Mesenteric fat pad (tissue), 1 donor: ENCODE measurements around the gene NCAN. TPM values are rescaled to one million over a fixed set of nuclear protein-coding genes. Genes with fewer than 3 reads are reported as not detected.
A peak's percentile ranks its signal among the peaks of the same experiment; 100 is the strongest.
"Not testable (repeated sequence)": the region's sequence is repeated elsewhere in the genome, so short reads cannot be mapped to it uniquely, and the experiment has no call there.

ENCODE experiments used
- DNase-seq: peaks from one replicate; pipeline ENCODE4 v3.0.0-alpha.2; 2020; ENCODE audit warnings: low spot score
- long read RNA-seq: library from polyadenylated mRNA; unstranded; transcript quantifications from one replicate; pipeline ENCODE4 v2.0.0, GENCODE V29; 2020
- total RNA-seq: library from RNA; stranded (reverse); fragmentation: NEBNext Ultra II Directional; extraction: Animal tissue kit (Norgen Biotek cat#: 25700); gene quantifications from one replicate; pipeline ENCODE4 v1.2.1, GENCODE V29; 2021
- donor health status: DM: yes; HTN: yes; CAD: no.

NCAN gene
- not detected for total RNA-seq
- long read RNA-seq, result 0 reads

DNA sequence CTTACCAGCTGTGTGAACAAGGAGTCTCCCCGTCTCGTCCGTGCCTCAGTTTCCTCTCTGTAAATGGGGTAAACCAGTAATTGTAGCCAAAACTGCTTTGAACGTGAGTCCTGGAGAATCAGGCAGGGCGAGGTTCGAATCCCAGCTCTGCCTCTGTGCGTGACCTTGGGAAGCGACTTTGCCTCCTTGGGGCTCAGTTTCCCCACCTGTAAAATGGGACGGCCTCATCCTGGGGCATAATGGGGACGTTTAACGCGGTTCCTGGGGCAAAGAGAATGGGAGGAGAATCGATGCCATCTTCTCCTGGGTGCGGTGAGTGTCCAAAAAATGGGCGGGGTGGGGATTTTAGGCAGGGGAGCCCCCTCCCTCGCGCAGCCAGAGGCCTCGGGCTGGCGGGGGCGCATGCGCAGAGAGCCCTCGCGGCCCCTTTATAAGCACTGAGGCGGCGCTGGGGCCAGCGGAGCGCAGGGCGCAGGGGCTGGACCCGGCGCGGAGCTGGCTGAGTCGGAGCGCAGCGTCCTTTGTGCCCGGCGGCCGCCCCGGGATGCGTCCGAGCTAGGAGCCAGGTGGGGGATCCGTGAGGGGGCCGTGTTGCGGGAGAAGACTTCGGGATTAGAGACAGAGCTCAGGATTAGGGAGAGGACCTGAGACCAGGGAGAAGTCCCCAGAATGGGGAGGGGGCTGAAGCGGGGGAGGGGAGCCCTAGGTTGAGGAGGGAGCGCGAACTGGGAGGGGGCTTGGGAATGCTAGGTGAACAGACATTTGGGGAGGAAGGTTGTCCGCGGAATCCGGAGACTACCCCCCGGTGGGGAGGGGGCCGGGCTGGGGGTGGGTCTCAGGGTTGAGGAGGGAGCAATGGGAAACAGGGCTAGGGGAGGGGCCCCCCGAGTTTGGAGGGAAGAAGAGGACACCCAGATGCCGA is at the start of gene NCAN:
Gene NCAN (plus strand): TSS at position 460 of the 922 bp plus-strand sequence. CDS start 4,996 bp downstream, outside the sequence.
- no peak for DNase-seq

DNA sequence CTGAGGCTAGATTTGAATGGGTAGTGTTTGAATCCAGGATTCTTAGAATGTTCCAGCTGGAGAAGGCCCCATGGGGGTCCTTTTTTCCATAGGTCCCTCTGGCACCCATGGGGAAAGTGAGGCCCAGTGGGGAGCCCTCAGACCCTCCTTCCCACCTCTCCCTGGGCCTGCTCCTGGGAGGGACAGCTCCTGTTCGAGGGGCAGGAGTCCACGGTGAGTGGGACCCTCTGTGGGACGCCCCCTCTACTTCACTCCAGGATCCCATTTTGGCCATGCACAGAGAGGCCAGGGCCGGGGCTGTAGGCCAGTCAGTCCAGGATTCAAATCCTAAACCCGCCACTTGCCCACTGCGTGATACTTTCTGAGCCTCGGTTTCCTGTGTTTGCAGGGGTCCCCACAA is 49.3 kb upstream of the NCAN start:
- no peak for DNase-seq

DNA sequence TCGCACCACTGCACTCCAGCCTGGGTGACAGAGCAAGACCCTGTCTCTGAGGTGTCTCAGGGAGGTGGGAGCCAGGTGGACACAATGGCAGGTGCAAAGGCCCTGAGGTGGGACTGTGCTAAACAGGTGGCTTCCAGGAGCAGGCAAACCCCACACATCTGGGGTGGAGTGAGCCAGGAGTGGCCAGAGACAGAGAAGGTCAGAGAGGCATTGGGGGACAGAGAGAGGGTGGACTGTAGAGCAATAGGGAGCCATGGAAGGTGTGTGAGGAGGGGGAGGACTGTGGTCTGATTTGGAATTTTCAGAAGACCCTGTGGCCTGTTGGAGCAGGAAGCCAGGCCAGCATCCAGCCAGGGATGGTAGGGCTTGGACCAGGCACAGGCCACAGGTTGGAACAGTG is 46.4 kb upstream of the NCAN start:
- DNase-seq, result no peak

DNA sequence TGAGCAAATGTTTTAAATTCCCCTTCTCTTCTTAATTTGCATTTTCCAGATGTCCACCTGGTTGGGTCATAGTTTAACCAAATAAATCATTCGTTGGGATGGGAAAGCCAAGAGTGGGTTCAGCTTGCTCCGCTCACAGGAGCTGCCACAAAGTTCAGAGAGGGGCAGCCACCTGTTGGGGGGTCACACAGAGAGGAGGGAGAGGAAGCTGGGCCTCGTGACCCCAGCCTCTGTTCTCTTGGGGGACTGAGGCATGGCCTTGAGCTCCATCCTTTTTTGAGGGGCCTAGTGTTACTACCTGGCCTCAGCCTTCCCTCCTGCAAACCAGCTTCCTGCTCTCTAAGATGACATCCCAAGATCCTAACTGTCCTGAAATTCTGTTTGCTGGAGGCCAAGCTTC is 44.1 kb upstream of the NCAN start:
- DNase-seq, result no peak

DNA sequence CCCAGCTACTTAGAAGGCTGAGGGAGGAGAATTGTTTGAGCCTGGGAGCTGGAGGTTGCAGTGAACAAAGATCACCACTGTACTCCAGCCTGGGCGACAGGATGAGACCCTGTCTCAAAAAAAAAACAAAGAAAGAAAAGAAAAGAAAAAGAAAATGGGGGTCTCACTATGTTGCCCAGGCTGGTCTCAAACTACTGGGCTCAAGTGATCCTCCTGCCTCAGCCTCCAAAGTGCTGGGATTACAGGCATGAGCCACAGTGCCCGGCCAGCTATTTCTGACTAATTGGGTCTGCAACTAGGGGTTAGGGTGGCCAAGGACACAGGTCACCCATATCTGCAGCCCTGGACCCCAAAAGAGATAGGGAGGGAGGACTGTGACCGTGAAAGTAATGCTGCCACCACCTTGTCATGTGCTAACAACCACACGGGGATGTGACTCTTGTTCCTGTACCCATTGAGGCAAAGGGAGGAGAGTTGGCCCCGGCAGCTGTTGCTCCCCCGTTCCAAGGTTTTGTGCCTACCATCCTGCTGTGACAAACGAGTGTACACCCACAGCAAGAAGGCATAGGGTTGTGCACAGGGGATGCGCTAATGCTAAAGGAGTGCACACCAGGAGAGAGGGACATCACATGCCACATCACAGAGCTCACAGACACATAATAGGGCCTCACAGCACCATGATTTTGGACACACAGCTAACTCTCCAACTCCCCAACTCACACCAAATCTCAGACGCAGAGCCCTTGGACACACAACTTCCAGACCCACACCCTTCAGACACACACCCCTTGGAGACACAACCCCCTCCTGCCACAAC is 42.3 kb upstream of the NCAN start:
- no peak for DNase-seq

DNA sequence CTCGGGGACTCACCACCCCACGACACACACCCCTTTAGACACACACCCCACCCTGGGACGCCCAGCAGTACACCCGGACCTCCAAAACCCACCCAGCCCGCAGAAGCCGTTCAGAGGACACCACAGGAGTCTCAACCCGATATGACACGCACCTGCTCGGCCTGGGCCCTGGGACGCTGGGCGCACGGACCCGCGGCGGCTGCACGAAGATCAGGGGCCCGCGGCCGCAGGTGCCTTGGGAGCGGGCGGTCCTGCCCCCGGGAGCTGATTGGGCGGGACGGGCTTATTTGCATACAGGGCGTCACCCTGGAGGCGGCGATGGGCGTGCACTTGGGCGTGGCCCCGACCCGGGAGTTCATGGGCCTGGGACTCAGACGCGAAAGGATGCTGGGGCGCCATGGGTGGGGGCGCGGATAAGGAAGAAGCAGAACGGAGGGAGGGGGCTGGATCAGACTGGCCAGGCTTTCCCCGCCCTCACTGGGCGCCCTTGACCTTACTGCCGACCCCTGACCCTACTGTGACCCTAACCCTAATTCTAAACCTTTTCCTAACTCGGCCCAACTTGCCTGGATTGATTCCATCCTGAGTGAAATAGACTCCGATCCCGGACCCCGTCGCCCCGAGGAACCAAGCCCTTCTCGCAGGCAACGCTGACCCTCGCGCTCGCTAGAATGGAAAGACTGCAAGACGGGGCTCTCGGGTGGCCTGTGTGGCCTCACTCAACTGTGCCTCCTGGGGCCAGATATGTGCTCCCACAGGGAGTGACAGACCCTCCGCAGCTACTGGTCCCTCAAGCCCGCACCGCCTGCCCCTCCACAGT is 41.5 kb upstream of the NCAN start, which contains the start of gene MEF2B:
Gene MEF2B (minus strand): TSS at position 211 of the 820 bp plus-strand sequence. CDS start 19,528 bp downstream, outside the sequence.
- DNase-seq, result peak; percentile 91

DNA sequence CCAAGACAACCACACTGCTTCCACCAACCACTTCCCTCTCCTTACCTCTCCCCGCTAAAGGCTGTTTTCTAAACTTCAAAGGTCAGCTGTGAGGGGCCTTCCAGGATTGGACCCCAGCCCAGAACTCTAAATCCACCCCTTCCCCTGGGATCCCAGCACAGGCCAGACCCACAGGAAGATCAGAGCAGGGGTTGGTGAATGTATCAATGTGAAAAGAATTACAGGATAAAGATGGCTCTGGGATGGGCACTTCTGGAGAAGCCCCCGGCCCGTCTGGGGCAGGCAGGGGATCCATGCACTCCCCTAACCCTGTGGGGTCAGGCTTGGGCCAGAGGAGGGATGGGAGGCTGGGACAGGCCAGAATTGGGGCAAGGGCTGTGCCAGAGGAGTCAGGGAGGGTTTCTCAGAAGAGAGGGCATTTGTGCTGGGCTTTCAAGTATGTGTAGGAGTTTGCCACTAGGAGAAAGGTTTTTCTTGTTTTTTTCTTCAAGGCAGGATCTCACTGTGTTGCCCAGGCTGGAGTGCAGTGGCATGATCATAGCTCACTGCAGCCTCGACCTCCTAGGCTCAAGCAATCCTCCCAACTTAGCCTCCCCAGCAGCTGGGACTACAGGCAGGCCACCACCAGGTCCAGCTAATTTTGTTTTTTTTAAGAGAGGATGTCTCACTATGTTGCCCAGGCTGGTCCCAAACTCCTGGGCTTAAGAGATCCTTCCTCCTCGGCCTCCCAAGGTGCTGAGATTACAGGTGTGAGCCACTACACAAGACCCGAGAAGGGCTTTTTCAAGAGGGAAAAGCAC is 40.7 kb upstream of the NCAN start:
- DNase-seq, result no peak

DNA sequence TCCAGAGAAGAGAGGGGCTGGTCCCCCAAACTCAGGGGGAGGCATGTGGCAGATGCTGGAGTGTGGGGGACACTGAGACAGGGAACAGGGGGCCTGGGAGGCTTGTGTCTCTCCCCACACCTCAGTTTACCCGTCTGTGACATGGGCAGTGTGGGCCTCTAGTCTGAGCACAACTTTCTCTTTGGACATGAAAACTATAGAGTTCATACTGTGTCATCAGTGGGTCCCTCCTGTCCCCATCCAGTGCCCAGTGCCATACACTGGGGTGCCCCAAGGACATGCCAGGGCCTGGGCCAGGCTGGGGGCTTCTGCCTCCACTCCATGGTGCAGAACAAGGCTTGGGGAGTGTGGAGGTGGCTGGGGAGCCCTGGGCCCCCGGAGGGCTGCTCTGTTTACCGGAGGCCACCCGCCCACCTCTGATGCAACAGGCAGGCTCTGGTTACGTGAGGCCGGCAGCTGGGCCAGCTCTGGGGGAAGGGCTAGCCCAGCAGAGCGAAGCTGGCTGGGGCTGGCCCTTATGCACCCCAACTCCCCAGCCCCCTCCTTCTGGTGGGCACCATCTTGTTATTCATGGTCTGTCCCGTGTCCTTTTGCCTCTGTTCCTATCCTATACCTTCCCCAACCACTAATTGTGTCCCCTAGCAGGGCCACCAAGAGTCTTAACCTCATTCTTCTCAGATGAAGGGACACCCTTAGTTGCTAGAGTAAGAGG is 39.8 kb upstream of the NCAN start:
- no peak for DNase-seq

DNA sequence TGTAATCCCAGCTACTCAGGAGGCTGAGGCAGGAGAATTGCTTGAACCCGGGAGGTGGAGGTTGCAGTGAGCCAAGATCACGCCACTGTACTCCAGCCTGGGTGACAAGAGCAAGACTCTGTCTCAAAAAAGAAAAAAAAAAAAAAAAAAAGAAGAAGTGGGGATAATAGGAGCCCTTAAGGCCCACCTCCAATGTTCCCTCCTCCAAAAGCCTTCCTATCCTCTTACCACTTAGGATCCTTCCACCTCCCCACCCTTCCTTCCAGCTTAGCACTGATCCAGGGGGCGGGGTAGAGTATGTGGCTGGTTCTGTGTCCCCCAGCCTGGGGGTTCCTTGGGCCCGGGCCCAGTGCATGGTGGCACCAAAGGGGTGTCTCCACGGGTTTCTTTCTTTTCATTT is 38.5 kb upstream of the NCAN start:
- not testable (repeated sequence) for DNase-seq

DNA sequence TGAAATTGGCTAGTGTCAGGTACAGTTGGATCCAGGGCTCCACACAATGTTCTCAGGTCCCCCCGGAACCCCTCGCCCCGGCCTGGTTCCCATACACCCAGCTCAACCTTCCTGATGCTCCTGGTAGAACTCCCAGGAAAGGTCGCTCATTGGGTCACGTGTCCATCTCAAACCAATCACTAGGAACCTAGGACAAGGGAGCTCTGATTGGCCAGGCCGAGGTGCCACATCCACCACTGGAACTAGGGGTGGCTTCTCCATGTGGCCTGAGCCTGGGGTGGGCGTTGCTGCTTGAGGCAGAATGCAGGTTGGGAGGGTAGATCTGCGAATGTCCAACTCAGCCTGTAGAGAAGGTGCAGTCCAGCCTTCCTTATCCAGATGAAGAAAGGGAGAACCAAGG is 34.8 kb upstream of the NCAN start:
- no peak for DNase-seq

DNA sequence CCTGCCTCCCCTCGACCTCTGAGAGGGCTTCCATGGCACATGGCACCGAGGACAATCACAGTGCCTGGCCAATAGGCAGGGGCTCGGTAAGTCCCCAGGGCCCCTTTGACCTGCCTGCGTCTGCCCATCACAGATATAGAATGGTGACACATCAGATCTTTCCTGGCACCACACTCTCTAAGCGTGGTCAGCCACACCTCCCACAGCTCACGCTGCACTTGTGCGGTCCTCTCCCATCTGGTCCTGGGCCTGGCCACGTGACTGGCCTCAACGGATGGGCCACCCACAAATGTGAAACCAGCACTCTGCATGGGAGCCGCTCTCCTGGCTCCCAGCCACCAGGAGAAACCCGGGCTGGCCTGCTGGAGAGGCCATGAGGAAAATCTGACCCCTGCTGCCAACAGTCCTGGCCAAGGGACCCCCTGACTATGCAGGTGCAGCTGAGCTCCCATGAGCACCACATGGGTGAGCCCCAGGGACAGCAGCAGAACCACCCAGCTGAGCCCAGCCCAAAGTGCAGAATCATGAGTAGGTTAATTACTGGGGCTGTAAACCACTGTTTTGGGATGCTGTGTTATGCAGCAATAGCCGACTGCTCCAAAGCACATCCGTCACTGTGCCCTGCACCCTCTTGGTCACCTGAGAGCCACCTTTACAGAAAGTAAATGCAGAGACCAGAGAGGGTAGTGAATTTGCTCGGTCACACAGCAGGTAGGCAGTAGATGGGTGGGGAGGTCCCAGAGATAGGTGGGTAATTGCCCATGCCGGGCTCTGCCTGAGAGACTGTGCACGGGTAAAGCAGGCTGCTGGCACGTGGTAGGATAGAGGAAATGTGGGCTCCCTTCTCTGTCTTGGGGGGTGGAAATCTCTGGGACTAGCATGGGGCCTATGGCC is 32.0 kb upstream of the NCAN start:
- DNase-seq, result no peak

DNA sequence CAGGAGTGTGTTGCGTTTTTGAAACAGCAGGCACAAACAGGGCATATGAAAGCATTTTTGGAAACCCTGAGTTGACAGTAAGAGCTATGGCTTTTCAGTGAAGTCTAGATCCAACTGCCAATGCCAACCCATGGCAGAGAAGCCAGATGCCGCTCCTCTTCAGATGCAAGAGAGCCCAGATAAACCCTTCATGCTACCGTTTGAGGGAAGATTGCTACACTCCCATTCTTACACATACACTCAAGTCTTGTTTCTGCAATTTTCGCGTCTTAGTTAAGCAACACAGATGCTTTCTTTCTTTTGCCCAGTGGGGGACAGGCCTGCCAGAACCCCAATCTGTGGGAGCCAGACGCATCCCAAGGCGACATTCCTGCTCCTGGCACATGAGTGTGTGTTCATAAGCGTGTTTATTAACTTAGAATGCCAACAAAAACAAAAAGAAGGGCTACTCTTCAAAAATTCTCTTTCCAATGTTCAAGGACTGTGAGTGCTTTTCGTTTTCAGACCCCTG is 30.2 kb upstream of the NCAN start:
- DNase-seq, result no peak

DNA sequence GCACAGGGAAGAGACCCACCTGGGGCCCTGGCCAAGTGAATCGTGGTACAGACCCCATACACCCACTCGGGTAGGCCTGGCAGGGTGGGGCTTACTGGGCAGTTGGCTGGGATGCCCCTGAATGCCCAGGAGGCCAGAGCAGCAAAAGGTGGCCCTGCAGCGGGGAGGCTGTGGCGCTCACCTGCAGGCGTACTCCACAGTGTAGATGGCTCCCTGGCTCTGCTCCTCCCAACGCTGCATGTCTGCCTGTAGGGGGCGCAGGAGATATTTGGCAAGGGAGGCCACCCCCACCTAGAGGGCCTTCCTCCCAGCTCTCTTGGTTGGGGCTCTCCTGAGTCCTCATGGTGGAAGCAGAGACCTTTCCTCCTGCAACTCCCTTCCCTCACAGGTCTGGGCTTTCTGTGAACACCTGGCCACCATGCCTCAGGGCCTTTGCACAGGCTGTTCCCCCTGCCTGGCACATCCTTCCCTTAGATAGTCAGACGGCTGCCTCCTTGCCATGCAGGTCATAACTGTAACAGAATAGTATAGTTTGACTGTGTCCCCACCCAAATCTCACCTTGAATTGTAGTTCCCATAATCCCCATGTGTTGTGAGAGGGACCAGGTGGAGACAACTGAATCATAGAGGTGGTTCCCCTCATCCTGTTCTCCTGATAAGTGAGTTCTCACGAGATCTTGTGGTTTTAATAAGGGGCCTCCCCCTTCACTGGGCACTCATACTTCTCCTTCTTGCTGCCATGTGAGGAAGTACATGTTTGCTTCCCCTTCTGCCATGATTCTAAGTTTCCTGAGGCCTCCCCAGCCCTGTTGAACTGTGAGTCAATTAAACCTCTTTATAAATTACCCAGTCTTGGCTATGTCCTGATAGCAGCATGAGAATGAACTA is 25.7 kb upstream of the NCAN start:
- DNase-seq, result no peak

DNA sequence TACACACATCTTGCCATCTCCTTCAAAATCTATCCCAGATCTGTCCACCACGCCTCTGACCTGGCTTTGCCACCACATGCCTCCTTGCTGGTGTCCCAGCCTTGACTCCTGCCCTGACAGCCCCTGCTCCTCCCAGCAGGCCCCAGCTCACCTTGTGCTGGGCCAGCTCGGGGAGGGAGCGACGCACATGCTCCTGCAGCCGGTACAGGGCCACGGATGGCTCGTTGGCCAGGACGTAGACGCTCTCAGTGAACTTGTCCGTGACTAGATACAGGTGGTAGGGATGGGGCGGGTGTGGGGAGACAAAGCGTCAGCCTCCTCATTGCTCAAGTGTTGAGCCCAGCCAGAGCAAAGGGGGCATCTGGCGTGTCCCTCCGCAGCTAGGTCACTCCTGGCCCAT is 25.0 kb upstream of the NCAN start:
- DNase-seq, result no peak

DNA sequence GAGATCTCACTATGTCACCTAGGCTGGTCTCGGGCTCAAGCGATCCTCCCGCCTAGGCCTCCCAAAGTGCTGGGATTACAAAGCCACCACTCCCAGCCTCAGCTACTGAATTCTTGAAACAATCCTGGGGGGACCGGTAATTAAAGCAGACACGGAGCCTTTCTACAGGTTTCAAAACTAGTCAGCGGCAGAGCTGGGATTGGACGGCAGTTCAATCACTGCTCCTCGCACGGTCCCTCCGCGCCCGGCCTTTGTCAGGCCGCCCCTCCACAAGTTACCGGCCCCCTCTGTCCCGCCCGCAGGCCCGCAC is 20.0 kb upstream of the NCAN start:
- no peak for DNase-seq

DNA sequence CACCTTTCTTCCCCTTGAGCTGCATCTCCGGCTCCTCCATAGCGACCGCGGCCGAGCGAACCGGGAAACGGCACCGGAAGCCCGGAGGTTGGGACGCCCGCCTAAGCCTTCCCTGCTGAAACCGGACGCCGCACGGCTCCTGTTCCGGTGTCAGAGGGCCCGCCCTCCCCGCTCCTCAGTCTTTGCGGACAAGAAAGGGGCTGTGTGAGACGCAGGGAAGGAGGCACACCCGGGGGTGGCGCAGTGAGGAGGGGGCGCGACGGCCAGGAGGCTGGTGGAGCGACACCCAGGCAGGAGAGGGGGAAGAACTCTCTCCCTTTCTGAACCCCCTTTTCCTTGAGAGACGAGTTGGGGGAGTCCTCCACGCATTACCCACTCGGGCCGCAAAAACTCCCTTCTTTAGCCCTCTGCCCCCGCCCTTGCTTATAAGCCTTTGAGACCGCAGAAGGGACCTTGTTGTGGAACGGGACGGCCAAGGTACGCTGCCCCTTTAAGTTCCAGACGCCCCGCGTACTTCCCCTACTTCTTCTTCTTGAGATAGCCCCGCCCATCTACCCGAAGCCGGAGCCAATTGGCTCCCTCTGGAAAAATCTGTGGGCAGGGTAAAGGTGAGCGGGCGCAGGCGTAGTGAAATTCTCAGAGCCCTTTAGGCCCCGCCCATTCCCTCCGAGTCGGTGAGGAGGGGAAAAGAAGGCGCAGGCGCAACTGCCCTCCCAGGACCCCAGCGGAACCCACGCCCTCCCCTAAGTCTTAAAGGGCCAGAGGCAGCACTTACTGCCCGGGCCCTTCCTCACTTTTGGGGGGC is 19.5 kb upstream of the NCAN start, which contains the start of the genes BORCS8 and RFXANK:
Gene BORCS8 (minus strand): TSS at position 75 of the 805 bp plus-strand sequence. CDS start 35 bp downstream, at position 40.
Gene RFXANK (plus strand): TSS at position 181 of the 805 bp plus-strand sequence. CDS start 1,689 bp downstream, outside the sequence.
- peak; percentile 99 for DNase-seq
